T-cell (primary cell): ENCODE measurements around the gene CFAP46. TPM values are rescaled to one million over a fixed set of nuclear protein-coding genes. Genes with fewer than 3 reads are reported as not detected.
A peak's percentile ranks its signal among the peaks of the same experiment; 100 is the strongest.

Source experiments
- ATAC-seq, 4 experiments: fragments of 200-7000 bp in 3 of 4; fragments of 150-1000 bp in 1 of 4; cut with Tn5 transposase; replicated peaks in 1 of 4; 1 replicate in 3 of 4; 2 replicates in 1 of 4; pipeline ENCODE4 v1.10.0; 2021; ENCODE audit warnings: moderate library complexity in 3 of 4, mild to moderate bottlenecking in 2 of 4, moderate number of reproducible peaks in 1 of 4
- CTCF ChIA-PET, 2 donors: fragments of 300-600 bp; sonication (Branson Sonifier 250); formaldehyde crosslinking; loops; one replicate each; lab custom pipeline; 2022; ENCODE audit warnings: antibody characterized with exemption in 2 of 2; lab: Charles Lee
- POLR2A ChIA-PET, 2 donors: fragments of 300-600 bp; sonication (Branson Sonifier 250); formaldehyde crosslinking; loops; one replicate each; lab custom pipeline; 2022; ENCODE audit warnings: antibody characterized with exemption in 2 of 2; lab: Charles Lee
- DNase-seq, 35 experiments: peaks; one replicate each; pipeline versions ENCODE4 v3.0.0 to v3.0.0-alpha.2; 2013 to 2023
- H3K27ac ChIP-seq: one replicate; pipeline ENCODE4 v1.5.1; 2013; ENCODE audit warnings: low read length
- H3K27me3 ChIP-seq, 2 experiments: replicated peaks in 1 of 2; 1 replicate in 1 of 2; 2 replicates in 1 of 2; pipeline versions ENCODE4 v1.6.1 to v1.7.0; 2013; ENCODE audit warnings: low read length in 1 of 2, mixed read lengths in 1 of 2; ENCODE audit not compliant: control insufficient read depth in 2 of 2, insufficient read depth in 2 of 2; ENCODE audit errors: extremely low read depth in 1 of 2
- H3K36me3 ChIP-seq, 2 donors: 1 replicate in 1 of 2; 2 replicates in 1 of 2; pipeline versions ENCODE4 v1.6.1 to v1.7.0; 2013; ENCODE audit warnings: low read length in 1 of 2; ENCODE audit not compliant: control insufficient read depth in 2 of 2, insufficient read depth in 1 of 2; ENCODE audit errors: extremely low read depth in 1 of 2
- H3K4me1 ChIP-seq, 2 experiments: 1 replicate in 1 of 2; 2 replicates in 1 of 2; pipeline versions ENCODE4 v1.6.1 to v1.7.0; 2013; ENCODE audit warnings: low read length in 2 of 2, mixed read lengths in 1 of 2; ENCODE audit not compliant: insufficient read depth in 2 of 2, control insufficient read depth in 1 of 2; ENCODE audit errors: extremely low read depth in 1 of 2
- H3K4me3 ChIP-seq, 2 donors: 1 replicate in 1 of 2; 2 replicates in 1 of 2; pipeline versions ENCODE4 v1.5.1 to v1.7.0; 2013; ENCODE audit warnings: mild to moderate bottlenecking in 2 of 2, low read length in 1 of 2, moderate library complexity in 1 of 2; ENCODE audit not compliant: control insufficient read depth in 1 of 2; ENCODE audit errors: extremely low read depth in 1 of 2
- H3K9me3 ChIP-seq: 2 replicates; pipeline ENCODE4 v1.7.0; 2013
- H3K27ac Mint-ChIP-seq, 2 donors: one replicate each; pipeline ENCODE4 v1.8.0; 2020 to 2021; ENCODE audit warnings: mild to moderate bottlenecking in 2 of 2, mixed read lengths in 2 of 2
- H3K27me3 Mint-ChIP-seq, 2 donors: one replicate each; pipeline ENCODE4 v1.8.0; 2021 to 2022; ENCODE audit warnings: mixed read lengths in 2 of 2
- H3K36me3 Mint-ChIP-seq: one replicate; pipeline ENCODE4 v1.8.0; 2021; ENCODE audit warnings: mixed read lengths
- H3K4me1 Mint-ChIP-seq, 3 donors: one replicate each; pipeline ENCODE4 v1.8.0; 2020 to 2022; ENCODE audit warnings: mixed read lengths in 3 of 3, mild to moderate bottlenecking in 1 of 3
- H3K4me3 Mint-ChIP-seq, 3 donors: one replicate each; pipeline ENCODE4 v1.8.0; 2020 to 2022; ENCODE audit warnings: mild to moderate bottlenecking in 3 of 3, mixed read lengths in 3 of 3, moderate library complexity in 3 of 3
- H3K9me3 Mint-ChIP-seq, 3 donors: one replicate each; pipeline ENCODE4 v1.8.0; 2020 to 2022; ENCODE audit warnings: mixed read lengths in 3 of 3
- WGBS: methylation state at CpG from one replicate; pipeline ENCODE4 v1.1.5; 2013; ENCODE audit warnings: missing lambda C conversion rate; ENCODE audit not compliant: insufficient coverage; 5-methylcytosine and 5-hydroxymethylcytosine counted together
- total RNA-seq, 35 experiments: library from RNA in 6 of 35; stranded (reverse) in 6 of 35; fragments of 120-200 nt in 1 of 35; gene quantifications; one replicate each; pipeline versions ENCODE4 v1.2.1 to v1.2.4 and lab custom pipeline; 2013 to 2026

The CFAP46 gene
- total RNA-seq, 5 donors from 2014 or later (not counting 1 experiment from before 2014, with no cell fraction given): not detected

DNA sequence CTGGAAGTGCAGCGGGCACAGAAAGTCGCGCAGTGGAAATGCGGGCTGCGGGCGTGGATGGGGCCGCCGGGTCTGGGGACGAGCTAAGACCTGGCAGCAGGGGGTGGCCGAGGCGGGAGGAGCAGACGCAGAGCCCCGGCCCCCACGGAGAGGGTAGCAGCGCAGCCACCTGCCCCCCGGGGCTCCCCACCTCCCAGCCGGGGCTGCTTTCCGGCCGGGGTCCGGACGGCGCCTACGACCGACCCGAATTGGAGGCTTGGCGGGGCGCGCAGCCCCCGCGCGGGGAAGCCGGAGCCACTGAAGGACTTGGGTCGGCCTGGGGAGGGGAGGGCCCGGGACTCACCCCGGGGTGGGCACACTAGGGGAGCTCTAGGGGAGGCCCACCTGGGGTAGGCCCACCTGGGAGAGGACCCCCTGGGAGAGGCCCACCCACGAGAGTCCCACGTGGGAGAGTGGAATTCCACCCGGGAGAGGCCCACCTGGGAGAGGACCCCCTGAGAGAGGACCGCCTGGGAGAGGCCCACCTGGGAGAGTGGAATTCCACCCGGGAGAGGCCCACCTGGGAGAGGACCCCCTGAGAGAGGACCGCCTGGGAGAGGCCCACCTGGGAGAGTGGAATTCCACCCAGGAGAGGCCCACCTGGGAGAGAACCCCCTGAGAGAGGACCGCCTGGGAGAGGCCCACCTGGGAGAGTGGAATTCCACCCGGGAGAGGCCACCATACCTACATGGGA, 854 bp upstream of the CFAP46 start:
- POLR2A ChIA-PET: no interaction called here
- H3K4me1 ChIP-seq: peaks cover 0 to 7% of the 10 kb centered on the region in 2 experiments
- Mint-ChIP-seq H3K36me3 (no peaks in the 10 kb centered on the region), H3K27me3 (peaks cover 51 to 66% of the 10 kb centered on the region in 2 donors), H3K4me3 (peak overlapping the region; percentile 63 to 70 (median 70)), H3K27ac (no peak overlapping the region), H3K9me3 (no peaks in the 10 kb centered on the region), H3K4me1 (peaks cover 0 to 12% (median 4%) of the 10 kb centered on the region in 3 donors)
- H3K4me3 ChIP-seq: no peak overlapping the region
- H3K9me3 ChIP-seq: no peaks in the 10 kb centered on the region
- peaks cover 0 to 77% of the 10 kb centered on the region in 2 experiments for H3K27me3 ChIP-seq
- no peak for DNase-seq
- WGBS: 39% methylated on average over 40 of the region's 43 CpGs
- no peak overlapping the region for H3K27ac ChIP-seq
- ATAC-seq: no peak
- CTCF ChIA-PET: no interaction called here
- no peaks in the 10 kb centered on the region for H3K36me3 ChIP-seq

DNA sequence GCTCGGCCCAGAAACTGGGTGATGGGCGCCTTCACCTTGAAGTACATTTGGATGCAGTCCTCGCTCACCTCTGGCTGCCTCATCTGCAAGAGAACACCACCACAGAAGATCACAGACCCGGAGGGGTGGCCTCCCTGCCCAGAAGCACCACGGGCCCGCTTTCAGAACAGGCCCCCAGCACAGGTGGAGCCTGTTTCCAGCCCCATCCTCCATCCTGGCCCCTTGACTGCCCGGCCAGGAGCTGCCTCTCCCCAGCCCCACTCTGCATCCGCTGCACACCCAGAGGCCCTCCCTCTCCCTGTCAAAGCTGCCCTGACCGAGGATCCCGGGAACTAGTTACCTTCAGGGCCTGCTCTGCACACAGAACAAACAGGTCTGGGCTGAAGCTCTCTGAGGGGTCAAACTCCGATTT, 724 bp downstream of the CFAP46 start:
- ChIA-PET CTCF (no interaction called here), POLR2A (no interaction called here)
- peaks cover 0 to 12% (median 4%) of the 10 kb centered on the region in 3 donors for H3K4me1 Mint-ChIP-seq
- Histone ChIP-seq H3K36me3 (no peaks in the 10 kb centered on the region), H3K27me3 (peaks cover 0 to 78% of the 10 kb centered on the region in 2 experiments), H3K27ac (no peak overlapping the region), H3K9me3 (no peaks in the 10 kb centered on the region), H3K4me1 (peaks cover 0 to 7% of the 10 kb centered on the region in 2 experiments), H3K4me3 (no peak overlapping the region)
- no peak overlapping the region for H3K27ac Mint-ChIP-seq
- no peak for ATAC-seq
- H3K27me3 Mint-ChIP-seq: peaks cover 47 to 70% of the 10 kb centered on the region in 2 donors
- no peaks in the 10 kb centered on the region for H3K36me3 Mint-ChIP-seq
- 81% methylated on average over 10 of the region's 11 CpGs for WGBS
- DNase-seq: no peak
- peak overlapping the region; percentile 21 to 58 (median 45) for H3K4me3 Mint-ChIP-seq
- no peaks in the 10 kb centered on the region for H3K9me3 Mint-ChIP-seq

GRCh38 chr10:132940791-132941465, 1.4 kb downstream of the CFAP46 start:
- ChIA-PET CTCF (no interaction called here), POLR2A (no interaction called here)
- DNase-seq (no peak), ATAC-seq (no peak)
- no peak overlapping the region for H3K4me3 ChIP-seq
- Mint-ChIP-seq H3K4me3 (peak overlapping the region in 1 of 3 donors; percentile 45), H3K4me1 (peaks cover 0 to 12% (median 4%) of the 10 kb centered on the region in 3 donors), H3K36me3 (no peaks in the 10 kb centered on the region), H3K9me3 (no peaks in the 10 kb centered on the region), H3K27me3 (peaks cover 47 to 68% of the 10 kb centered on the region in 2 donors), H3K27ac (no peak overlapping the region)
- 71% methylated on average over 27 of the region's 28 CpGs for WGBS
- H3K9me3 ChIP-seq: no peaks in the 10 kb centered on the region
- H3K36me3 ChIP-seq: no peaks in the 10 kb centered on the region
- peaks cover 0 to 75% of the 10 kb centered on the region in 2 experiments for H3K27me3 ChIP-seq
- H3K27ac ChIP-seq: no peak overlapping the region
- H3K4me1 ChIP-seq: peaks cover 0 to 7% of the 10 kb centered on the region in 2 experiments

- peaks cover 0 to 12% (median 4%) of the 10 kb centered on the region in 3 donors for H3K4me1 Mint-ChIP-seq
- H3K27me3 ChIP-seq: peaks cover 0 to 68% of the 10 kb centered on the region in 2 experiments
- no peaks in the 10 kb centered on the region for H3K9me3 ChIP-seq
- ChIA-PET POLR2A (no interaction called here), CTCF (no interaction called here)
- H3K9me3 Mint-ChIP-seq: no peaks in the 10 kb centered on the region
- no peaks in the 10 kb centered on the region for H3K36me3 ChIP-seq
- no peaks in the 10 kb centered on the region for H3K36me3 Mint-ChIP-seq
- peaks cover 0 to 7% of the 10 kb centered on the region in 2 experiments for H3K4me1 ChIP-seq
- H3K27ac Mint-ChIP-seq: peak overlapping the region in 1 of 2 donors; percentile 19
- peaks cover 47 to 63% of the 10 kb centered on the region in 2 donors for H3K27me3 Mint-ChIP-seq
- no peak overlapping the region for H3K4me3 ChIP-seq
- WGBS: 56% methylated on average over 13 of the region's 24 CpGs
- no peak overlapping the region for H3K4me3 Mint-ChIP-seq
- peak in 3 of 35 experiments; percentile 21 to 31 (median 21) for DNase-seq
- H3K27ac ChIP-seq: no peak overlapping the region
- peak in 1 of 4 experiments; percentile 38 for ATAC-seq
These were observed 2.2 kb downstream of the CFAP46 start for GRCh38 chr10:132939957-132940790.

GRCh38 chr10:132939378-132939955, 2.9 kb downstream of the CFAP46 start:
- H3K36me3 Mint-ChIP-seq: no peaks in the 10 kb centered on the region
- peaks cover 0 to 12% (median 4%) of the 10 kb centered on the region in 3 donors for H3K4me1 Mint-ChIP-seq
- H3K4me3 ChIP-seq: no peak overlapping the region
- ChIA-PET POLR2A (no interaction called here), CTCF (no interaction called here)
- H3K9me3 ChIP-seq: no peaks in the 10 kb centered on the region
- no peaks in the 10 kb centered on the region for H3K9me3 Mint-ChIP-seq
- H3K27me3 Mint-ChIP-seq: peaks cover 40 to 56% of the 10 kb centered on the region in 2 donors
- no peak for ATAC-seq
- H3K4me1 ChIP-seq: peaks cover 0 to 7% of the 10 kb centered on the region in 2 experiments
- H3K27ac Mint-ChIP-seq: peak overlapping the region in 1 of 2 donors; percentile 19
- H3K36me3 ChIP-seq: no peaks in the 10 kb centered on the region
- no peak overlapping the region for H3K27ac ChIP-seq
- peaks cover 0 to 63% of the 10 kb centered on the region in 2 experiments for H3K27me3 ChIP-seq
- H3K4me3 Mint-ChIP-seq: no peak overlapping the region
- no peak for DNase-seq
- WGBS: 80% methylated on average over 15 of the region's 15 CpGs
